Lower leg skin (tissue), 4 donors: Measurements from ENCODE around the gene YKT6. TPM values are rescaled to one million over a fixed set of nuclear protein-coding genes. Genes with fewer than 3 reads are reported as not detected.
"Not testable (repeated sequence)": the region's sequence is repeated elsewhere in the genome, so short reads cannot be mapped to it uniquely, and the experiment has no call there.

Source experiments
- DNase-seq, 2 donors: peaks; one replicate each; pipeline ENCODE4 v3.0.0-alpha.2; 2019; ENCODE audit warnings: low spot score in 2 of 2
- H3K4me3 ChIP-seq: fragments of 200-600 bp; sonication (generic); 2 replicates; pipeline ENCODE4 v1.5.1; 2017; ENCODE audit warnings: mild to moderate bottlenecking, low read depth; ENCODE audit not compliant: poor library complexity, severe bottlenecking
- CTCF ChIP-seq, 3 donors: fragments of 450-650 bp; IDR thresholded peaks; one replicate each; pipeline ENCODE4 v1.5.1; 2016; ENCODE audit warnings: antibody characterized with exemption in 3 of 3, mild to moderate bottlenecking in 3 of 3, moderate library complexity in 2 of 3
- POLR2A ChIP-seq, 2 donors: fragments of 450-650 bp; IDR thresholded peaks; one replicate each; pipeline ENCODE4 v1.6.1; 2016 to 2017; ENCODE audit warnings: antibody characterized with exemption in 2 of 2, mild to moderate bottlenecking in 1 of 2, moderate library complexity in 1 of 2
- WGBS, 2 donors: methylation state at CpG; one replicate each; pipeline ENCODE4 v1.1.5; 2018; 5-methylcytosine and 5-hydroxymethylcytosine counted together
- intact Hi-C: fragments of 100-400 bp; cut with DNase I; formaldehyde crosslinking; loops from one replicate; pipeline ENCODE4 v1.15.0; 2023; ENCODE audit warnings: low total_unique reads
- total RNA-seq, 4 donors: library from RNA; depleted of rRNA; stranded (reverse); fragments of >200 nt; gene quantifications; one replicate each; pipeline ENCODE4 v1.1.0, GENCODE V29; 2016

The YKT6 gene
- total RNA-seq, 4 donors from 2014 or later, result 38.5 to 51.3 (median 44.3) TPM

- intact Hi-C loops, result no loop called here
- TF ChIP-seq POLR2A (IDR thresholded peaks at IDR 0.05) (no peak), CTCF (IDR thresholded peaks at IDR 0.05) (no peak)
- DNase-seq, result peak in 1 of 2 donors; percentile 13
- 44 to 52% methylated on average over 2 of the region's 2 CpGs for WGBS, 2 donors
- H3K4me3 ChIP-seq, result no peak overlapping the region
These were observed 6.7 kb upstream of the YKT6 start for GRCh38 chr7:44194069-44194468.

- WGBS, 2 donors, result 85 to 86% methylated on average over 3 of the region's 3 CpGs
- H3K4me3 ChIP-seq, result no peak overlapping the region
- TF ChIP-seq CTCF (IDR thresholded peaks at IDR 0.05) (no peak), POLR2A (IDR thresholded peaks at IDR 0.05) (no peak)
- peak in 1 of 2 donors; percentile 53 for DNase-seq
- intact Hi-C loops, result no loop called here
These were observed 6.1 kb upstream of the YKT6 start for GRCh38 chr7:44194562-44195145.

- DNase-seq, result peak in 1 of 2 donors; percentile 20
- 39 to 61% methylated on average over 1 of the region's 1 CpG for WGBS, 2 donors
- intact Hi-C loops, result no loop called here
- no peak overlapping the region for H3K4me3 ChIP-seq
- no peak for TF ChIP-seq POLR2A (IDR thresholded peaks at IDR 0.05)
- TF ChIP-seq CTCF (IDR thresholded peaks at IDR 0.05), result no peak
These were observed 4.9 kb upstream of the YKT6 start for GRCh38 chr7:44195889-44196288.

GRCh38 chr7:44196450-44196872, 4.3 kb upstream of the YKT6 start:
- DNase-seq, result no peak
- 37 to 51% methylated on average over 3 of the region's 3 CpGs for WGBS, 2 donors
- no peak overlapping the region for H3K4me3 ChIP-seq
- intact Hi-C loops, result no loop called here
- TF ChIP-seq CTCF (IDR thresholded peaks at IDR 0.05), result no peak
- TF ChIP-seq POLR2A (IDR thresholded peaks at IDR 0.05), result no peak

GRCh38 chr7:44197474-44197873, 3.3 kb upstream of the YKT6 start:
- DNase-seq, result no peak
- no peak overlapping the region for H3K4me3 ChIP-seq
- 77 to 82% methylated on average over 7 of the region's 7 CpGs for WGBS, 2 donors
- intact Hi-C loops, result no loop called here
- TF ChIP-seq CTCF (IDR thresholded peaks at IDR 0.05) (no peak), POLR2A (IDR thresholded peaks at IDR 0.05) (no peak)

- intact Hi-C loops, H3K4me3 ChIP-seq, DNase-seq: not testable (repeated sequence)
- 60 to 87% methylated on average over 1 to 3 of the region's 3 CpGs for WGBS, 2 donors
These were observed 615 bp upstream of the YKT6 start for GRCh38 chr7:44200163-44200562.
